K562 (cell line): ENCODE results near the gene NASP. TPM values are rescaled to one million over a fixed set of nuclear protein-coding genes. Genes with fewer than 3 reads are reported as not detected.

Experiments
- ATAC-seq: fragments of 200-7000 bp; cut with Tn5 transposase; 3 replicates; pipeline ENCODE4 v1.9.1; 2020; ENCODE audit warnings: moderate library complexity
- BruUV-seq: library from RNA; stranded (reverse); fragments of 400-500 nt; replicated peaks from 2 replicates; lab custom pipeline; 2021; lab: Mats Ljungman, UMichigan
- CTCF ChIA-PET: fragments of 300-600 bp; formaldehyde crosslinking; extraction: SDS; loops from one replicate; lab custom pipeline; 2021; ENCODE audit warnings: low intra/inter-chr PET ratio; lab: Yijun Ruan, JAX
- POLR2A ChIA-PET: fragments of 300-600, 350-650 bp; sonication (Branson Sonifier 250); formaldehyde crosslinking; extraction: SDS; loops from one replicate; lab custom pipeline; 2021; ENCODE audit warnings: antibody characterized with exemption, inconsistent platforms; lab: Yijun Ruan, JAX
- DNase-seq, 4 experiments: peaks; one replicate each; pipeline versions ENCODE4 v3.0.0 to v3.0.0-alpha.2; 2011 to 2018; ENCODE audit warnings: low spot score in 3 of 4, mixed read lengths in 3 of 4; ENCODE audit errors: extremely low read depth in 1 of 4
- FAIRE-seq: peaks from 2 replicates; lab custom pipeline; 2011; peaks lifted over from hg19 to GRCh38; lab: Jason Lieb, UNC
- H2AFZ ChIP-seq: 2 replicates; pipeline ENCODE4 v1.6.0; 2011; ENCODE audit warnings: low read depth, low read length, control low read depth, inconsistent platforms
- H3K27ac ChIP-seq: fragments of 200-600 bp; 3 replicates; pipeline ENCODE4 v1.8.0; 2011; ENCODE audit warnings: low read depth, mild to moderate bottlenecking, control low read depth, inconsistent platforms, low read length, moderate library complexity, mixed read lengths; ENCODE audit errors: extremely low read depth
- H3K27me3 ChIP-seq, 2 experiments: fragments of 300-600 bp in 1 of 2; 2 replicates in 1 of 2; 3 replicates in 1 of 2; pipeline versions ENCODE4 v1.6.0 to v1.8.0; 2011; ENCODE audit warnings: inconsistent platforms in 2 of 2, low read length in 2 of 2, mild to moderate bottlenecking in 1 of 2, mixed read lengths in 1 of 2, moderate library complexity in 1 of 2; ENCODE audit not compliant: control insufficient read depth in 2 of 2, insufficient read depth in 2 of 2
- H3K36me3 ChIP-seq: fragments of 300-600 bp; 3 replicates; pipeline ENCODE4 v1.8.0; 2011; ENCODE audit warnings: mild to moderate bottlenecking, low read length, inconsistent platforms; ENCODE audit not compliant: control insufficient read depth, insufficient read depth
- H3K4me1 ChIP-seq, 2 experiments: fragments of 200-600 bp in 1 of 2; replicated peaks in 1 of 2; 2 replicates in 1 of 2; 3 replicates in 1 of 2; pipeline versions ENCODE4 v1.5.1 to v1.8.0; 2011; ENCODE audit warnings: inconsistent platforms in 2 of 2, low read length in 2 of 2, mild to moderate bottlenecking in 1 of 2, mixed read lengths in 1 of 2, moderate library complexity in 1 of 2; ENCODE audit not compliant: control insufficient read depth in 2 of 2, insufficient read depth in 2 of 2
- H3K4me2 ChIP-seq: 2 replicates; pipeline ENCODE4 v1.6.1; 2011; ENCODE audit warnings: low read length, control low read depth, inconsistent platforms, mixed read lengths; ENCODE audit not compliant: insufficient read depth
- H3K4me3 ChIP-seq: fragments of 200-600 bp; sonication (generic), shearing (Covaris generic); 2 replicates; pipeline ENCODE4 v1.5.1; 2016; ENCODE audit warnings: control low read depth, inconsistent platforms
- H3K79me2 ChIP-seq: fragments of 200-600 bp; 3 replicates; pipeline ENCODE4 v1.8.0; 2011; ENCODE audit warnings: low read length, inconsistent platforms; ENCODE audit not compliant: control insufficient read depth, insufficient read depth
- H3K9ac ChIP-seq, 2 experiments: 2 replicates each; pipeline versions ENCODE4 v1.6.0 to v1.6.1; 2011; ENCODE audit warnings: low read depth in 2 of 2, low read length in 2 of 2, control low read depth in 1 of 2, inconsistent platforms in 1 of 2, mild to moderate bottlenecking in 1 of 2, mixed read lengths in 1 of 2; ENCODE audit not compliant: insufficient read depth in 1 of 2
- H3K9me1 ChIP-seq: one replicate; pipeline ENCODE4 v1.6.0; 2011; ENCODE audit warnings: inconsistent platforms, mild to moderate bottlenecking, low read length, moderate library complexity; ENCODE audit not compliant: control insufficient read depth, insufficient read depth
- H3K9me3 ChIP-seq: replicated peaks from 2 replicates; pipeline ENCODE4 v1.5.1; 2011; ENCODE audit warnings: low read depth, low read length, inconsistent platforms; ENCODE audit not compliant: control insufficient read depth, insufficient read depth
- H4K20me1 ChIP-seq: replicated peaks from 2 replicates; pipeline ENCODE4 v1.6.1; 2011; ENCODE audit warnings: low read length, inconsistent platforms, mixed read lengths; ENCODE audit not compliant: control insufficient read depth, insufficient read depth
- ARID3B ChIP-seq: fragments of 250-450 bp; sonication (Bioruptor Pico); IDR thresholded peaks from 2 replicates; pipeline ENCODE4 v1.4.0; 2020; ENCODE audit warnings: borderline replicate concordance
- CBX5 ChIP-seq: IDR thresholded peaks from 2 replicates; pipeline ENCODE4 v1.6.1; 2014; ENCODE audit warnings: low read depth, borderline replicate concordance
- CXXC5 ChIP-seq: fragments of 250-450 bp; sonication (Bioruptor Pico); IDR thresholded peaks from 2 replicates; pipeline ENCODE4 v1.8.0; 2022; ENCODE audit warnings: inconsistent platforms, mild to moderate bottlenecking, moderate library complexity
- MGA ChIP-seq: fragments of 450-650 bp; IDR thresholded peaks from 2 replicates; pipeline ENCODE4 v1.6.1; 2016; ENCODE audit warnings: mild to moderate bottlenecking, moderate library complexity
- PML ChIP-seq: IDR thresholded peaks from 2 replicates; pipeline ENCODE4 v1.6.1; 2012; ENCODE audit warnings: low read length, inconsistent platforms
- SAFB ChIP-seq: fragments of 200-400 bp; formaldehyde crosslinking; IDR thresholded peaks from 2 replicates; pipeline ENCODE4 v1.6.1; 2017; ENCODE audit warnings: low read depth, low read length, borderline replicate concordance
- SMAD1 ChIP-seq: fragments of 150-350 bp; IDR thresholded peaks from 2 replicates; pipeline ENCODE4 v1.6.1; 2014; ENCODE audit warnings: low read length, low read depth; ENCODE audit not compliant: partially characterized antibody
- ZNF197 ChIP-seq: fragments of 200-800 bp; sonication (Bioruptor generic); IDR thresholded peaks from 2 replicates; pipeline ENCODE4 v1.6.1; 2016; ENCODE audit warnings: low read depth, missing genetic modification characterization, missing compliant biosample characterization
- WGBS: fragments of 100-300 bp; shearing (Covaris generic); methylation state at CpG from one replicate; pipeline ENCODE4 v1.1.6; 2016; ENCODE audit warnings: low coverage, mixed read lengths; ENCODE audit not compliant: insufficient coverage; ENCODE audit errors: missing lambda C conversion rate; 5-methylcytosine and 5-hydroxymethylcytosine counted together
- in situ Hi-C: fragments of 300-500 bp; cut with MboI; formaldehyde crosslinking; loops from 4 replicates; pipeline ENCODE4 v1.15.0; 2018; ENCODE audit warnings: inconsistent platforms, mixed read lengths
- intact Hi-C: fragments of 100-400 bp; cut with micrococcal nuclease; formaldehyde crosslinking; loops from 2 replicates; pipeline ENCODE4 v1.14.2; 2022
- polyA plus RNA-seq, 8 experiments: library from polyadenylated mRNA; depleted of rRNA in 4 of 8; stranded (reverse) in 5 of 8; unstranded in 3 of 8; fragments of >200 nt; fragmentation: Nextera tagmentation in 2 of 8; fragmentation: Illumina TruSeq in 1 of 8; extraction: Ambion mirVana in 2 of 8; extraction: Trizol in 1 of 8; gene quantifications; 2 replicates each; pipeline versions ENCODE4 v1.2.1 to v1.2.3, GENCODE V29; 2011 to 2014; ENCODE audit warnings: inconsistent platforms in 1 of 8, missing spikeins in 1 of 8
- total RNA-seq, 7 experiments: library from RNA; depleted of rRNA in 6 of 7; stranded (reverse); fragments of >200 nt in 6 of 7; fragmentation: Illumina TruSeq in 2 of 7; extraction: Trizol in 2 of 7; gene quantifications; 2 replicates each; pipeline versions ENCODE4 v1.2.1 to v1.2.3, GENCODE V29; 2011 to 2021; ENCODE audit warnings: low replicate concordance in 1 of 7

NASP gene
- total and polyA plus RNA-seq, 9 of the 15 experiments (the other 6 are each of a cell fraction or from before 2014, with no cell fraction given) = 199 to 578 (median 419) TPM

- H3K9me3 ChIP-seq = no peaks in the 10 kb centered on the region
- peaks cover 94% of the 10 kb centered on the region for H3K36me3 ChIP-seq
- BruUV-seq = no TSS peak
- no peaks in the 10 kb centered on the region for H3K4me1 ChIP-seq
- H3K9me1 ChIP-seq = no peaks in the 10 kb centered on the region
- H3K9ac ChIP-seq = no peak overlapping the region
- FAIRE-seq = no peak
- intact Hi-C loops (no loop called here), in situ Hi-C loops (no loop called here)
- peaks cover 18% of the 10 kb centered on the region; the same call in 2 of the 3 replicates for H3K79me2 ChIP-seq
- no peaks in the 10 kb centered on the region for H3K27me3 ChIP-seq
- ChIA-PET CTCF (no interaction called here), POLR2A (interaction anchor here (0.6 to 1.2 kb wide), 4 partner anchors 11 to 185 kb away, joined by 3 to 4 read pairs (median 4); partner anchors contain the start of genes CCDC17 and NASP)
- no peak for ATAC-seq
- TF ChIP-seq CBX5 (no peak), SMAD1 (no peak), SAFB (no peak), CXXC5 (CRISPR knock-in tag) (no peak), ZNF197 (CRISPR knock-in tag) (no peak), ARID3B (CRISPR knock-in tag) (no peak), MGA (no peak), PML (peak; percentile 19; the same call in 1 of the 2 replicates)
- H2AFZ ChIP-seq = no peak overlapping the region
- WGBS = 78% methylated on average over 8 of the region's 8 CpGs
- H3K27ac ChIP-seq = no peak overlapping the region
- no peak for DNase-seq
- H3K4me2 ChIP-seq = no peak overlapping the region
- no peak overlapping the region for H3K4me3 ChIP-seq
- H4K20me1 ChIP-seq = no peaks in the 10 kb centered on the region
Measured at GRCh38 chr1:45612941-45613579, 29.2 kb downstream of the NASP start.
